GM23338 (cell line): ENCODE results near the gene ADGRF4. TPM values are rescaled to one million over a fixed set of nuclear protein-coding genes. Genes with fewer than 3 reads are reported as not detected.

Experiments used
- ATAC-seq: fragments of 200-7000 bp; cut with Tn5 transposase; 3 replicates; pipeline ENCODE4 v1.9.1; 2020
- DNase-seq: peaks from one replicate; pipeline ENCODE4 v3.0.0-alpha.2; 2015; ENCODE audit warnings: low spot score
- H2AFZ ChIP-seq: fragments of 200-600 bp; sonication (generic); 2 replicates; pipeline ENCODE4 v1.8.0; 2016; ENCODE audit warnings: antibody characterized with exemption, mild to moderate bottlenecking, moderate library complexity
- H3F3A ChIP-seq: fragments of 200-600 bp; sonication (generic); replicated peaks from 2 replicates; pipeline ENCODE4 v1.8.0; 2017; ENCODE audit warnings: antibody characterized with exemption, mixed run types, low read depth
- H3K27ac ChIP-seq: fragments of 200-600 bp; sonication (generic); 2 replicates; pipeline ENCODE4 v1.6.1; 2016; ENCODE audit warnings: low read depth
- H3K27me3 ChIP-seq: fragments of 200-600 bp; sonication (generic); 2 replicates; pipeline ENCODE4 v1.8.0; 2016; ENCODE audit warnings: mild to moderate bottlenecking, mixed run types, moderate library complexity; ENCODE audit not compliant: insufficient read depth
- H3K36me3 ChIP-seq: fragments of 200-600 bp; sonication (generic); 2 replicates; pipeline ENCODE4 v1.8.0; 2016; ENCODE audit warnings: mild to moderate bottlenecking; ENCODE audit not compliant: insufficient read depth
- H3K4me1 ChIP-seq: fragments of 200-600 bp; sonication (generic); 2 replicates; pipeline ENCODE4 v1.8.0; 2016; ENCODE audit warnings: mild to moderate bottlenecking, moderate library complexity; ENCODE audit not compliant: insufficient read depth
- H3K4me2 ChIP-seq: fragments of 200-600 bp; sonication (generic); 2 replicates; pipeline ENCODE4 v1.7.1; 2017; ENCODE audit warnings: mixed run types
- H3K4me3 ChIP-seq: fragments of 200-600 bp; sonication (generic); 2 replicates; pipeline ENCODE4 v1.6.1; 2016; ENCODE audit warnings: mixed run types
- H3K79me2 ChIP-seq: fragments of 200-600 bp; sonication (generic); replicated peaks from 2 replicates; pipeline ENCODE4 v1.8.0; 2017; ENCODE audit warnings: mild to moderate bottlenecking; ENCODE audit not compliant: insufficient read depth
- H3K9me2 ChIP-seq: fragments of 200-600 bp; sonication (generic); 2 replicates; pipeline ENCODE4 v1.8.0; 2017; ENCODE audit not compliant: insufficient read depth
- H4K20me1 ChIP-seq: fragments of 200-600 bp; sonication (generic); replicated peaks from 2 replicates; pipeline ENCODE4 v1.8.0; 2017; ENCODE audit warnings: mild to moderate bottlenecking; ENCODE audit not compliant: insufficient read depth
- H3K27ac Mint-ChIP-seq: 2 replicates; pipeline ENCODE4 v1.8.0; 2020; ENCODE audit warnings: inconsistent platforms, mild to moderate bottlenecking, moderate library complexity, mixed read lengths
- H3K27me3 Mint-ChIP-seq: 3 replicates; pipeline ENCODE4 v1.8.0; 2022; ENCODE audit warnings: low read depth, mild to moderate bottlenecking, moderate library complexity, mixed read lengths, inconsistent platforms; ENCODE audit not compliant: insufficient read depth, poor library complexity
- H3K36me3 Mint-ChIP-seq: 3 replicates; pipeline ENCODE4 v1.8.0; 2021; ENCODE audit warnings: low read depth, mild to moderate bottlenecking, inconsistent platforms, moderate library complexity, mixed read lengths
- H3K4me1 Mint-ChIP-seq: 3 replicates; pipeline ENCODE4 v1.8.0; 2020; ENCODE audit warnings: mild to moderate bottlenecking, inconsistent platforms, mixed read lengths
- H3K4me3 Mint-ChIP-seq: 3 replicates; pipeline ENCODE4 v1.8.0; 2021; ENCODE audit warnings: moderate library complexity, mild to moderate bottlenecking, inconsistent platforms, mixed read lengths
- H3K9me3 Mint-ChIP-seq: 3 replicates; pipeline ENCODE4 v1.8.0; 2020; ENCODE audit warnings: moderate library complexity, mild to moderate bottlenecking, inconsistent platforms, mixed read lengths
- CREB1 ChIP-seq: fragments of 250-450 bp; sonication (Bioruptor Pico); IDR thresholded peaks from 2 replicates; pipeline ENCODE4 v1.5.0; 2020; ENCODE audit warnings: low read depth, mild to moderate bottlenecking, moderate library complexity
- CTCF ChIP-seq, 2 experiments: fragments of 200-600 bp in 1 of 2; sonication (generic) in 1 of 2; conservative IDR thresholded peaks; 2 replicates each; pipeline versions ENCODE4 v1.5.1 to v1.6.1; 2016 to 2017; ENCODE audit warnings: antibody characterized with exemption in 2 of 2, low read depth in 2 of 2, mild to moderate bottlenecking in 2 of 2, moderate library complexity in 1 of 2
- ETS1 ChIP-seq: IDR thresholded peaks from 2 replicates; pipeline ENCODE4 v1.6.1; 2016; ENCODE audit warnings: antibody characterized with exemption
- EZH2 ChIP-seq: fragments of 200-600 bp; sonication (generic); IDR thresholded peaks from one replicate; pipeline ENCODE4 v1.8.0; 2017; ENCODE audit warnings: antibody characterized with exemption, mild to moderate bottlenecking, low read depth; ENCODE audit not compliant: unreplicated experiment
- EZH2phosphoT487 ChIP-seq: fragments of 200-600 bp; sonication (generic); IDR thresholded peaks from one replicate; pipeline ENCODE4 v1.8.1; 2018; ENCODE audit warnings: antibody characterized with exemption; ENCODE audit not compliant: unreplicated experiment
- JUNB ChIP-seq: IDR thresholded peaks from one replicate; pipeline ENCODE4 v1.6.1; 2016; ENCODE audit warnings: antibody characterized with exemption; ENCODE audit not compliant: unreplicated experiment
- NANOG ChIP-seq: IDR thresholded peaks from 2 replicates; pipeline ENCODE4 v1.6.1; 2016; ENCODE audit warnings: antibody characterized with exemption, borderline replicate concordance
- POLR2AphosphoS5 ChIP-seq: IDR thresholded peaks from 2 replicates; pipeline ENCODE4 v1.6.1; 2016; ENCODE audit warnings: antibody characterized with exemption, low read depth
- REST ChIP-seq: IDR thresholded peaks from one replicate; pipeline ENCODE4 v1.6.1; 2018; ENCODE audit warnings: antibody characterized with exemption; ENCODE audit not compliant: unreplicated experiment
- STAT1 ChIP-seq: IDR thresholded peaks from one replicate; pipeline ENCODE4 v1.6.1; 2016; ENCODE audit warnings: antibody characterized with exemption; ENCODE audit not compliant: unreplicated experiment
- ZNF114 ChIP-seq: fragments of 250-450 bp; sonication (Bioruptor Pico); IDR thresholded peaks from 2 replicates; pipeline ENCODE4 v1.5.0; 2020; ENCODE audit warnings: mild to moderate bottlenecking, moderate library complexity
- ZNF331 ChIP-seq: fragments of 250-450 bp; sonication (Bioruptor Pico); IDR thresholded peaks from 2 replicates; pipeline ENCODE4 v1.5.0; 2020; ENCODE audit warnings: low read depth, mild to moderate bottlenecking, moderate library complexity
- ZNF462 ChIP-seq: fragments of 250-450 bp; sonication (Bioruptor Pico); IDR thresholded peaks from 2 replicates; pipeline ENCODE4 v1.5.0; 2020; ENCODE audit warnings: mild to moderate bottlenecking, moderate library complexity
- polyA plus RNA-seq: library from polyadenylated mRNA; unstranded; fragments of >200 nt; fragmentation: Nextera tagmentation; extraction: Ambion mirVana; gene quantifications from 2 replicates; pipeline ENCODE4 v1.2.1, GENCODE V29; 2016
- total RNA-seq: library from RNA; depleted of rRNA; stranded (reverse); fragments of >200 nt; shearing (Covaris generic); gene quantifications from 2 replicates; pipeline ENCODE4 v1.2.3, GENCODE V29; 2014

Gene ADGRF4
- total and polyA plus RNA-seq, 2 experiments from 2014 or later, result not detected

- Histone ChIP-seq H3K4me2 (no peak overlapping the region), H4K20me1 (no peaks in the 10 kb centered on the region), H3K27ac (no peak overlapping the region), H3K9me2 (peaks cover 16% of the 10 kb centered on the region; the same call in 1 of the 2 replicates), H3K4me1 (peaks cover 16% of the 10 kb centered on the region), H3K79me2 (no peaks in the 10 kb centered on the region), H3K4me3 (no peak overlapping the region), H2AFZ (no peak overlapping the region), H3K36me3 (no peaks in the 10 kb centered on the region), H3K27me3 (no peaks in the 10 kb centered on the region), H3F3A (no peaks in the 10 kb centered on the region)
- Mint-ChIP-seq H3K4me3 (no peak overlapping the region), H3K9me3 (no peaks in the 10 kb centered on the region; the same call in 2 of the 3 replicates), H3K4me1 (peaks cover 5% of the 10 kb centered on the region; the same call in 1 of the 3 replicates), H3K27ac (no peak overlapping the region), H3K27me3 (no peaks in the 10 kb centered on the region), H3K36me3 (no peaks in the 10 kb centered on the region)
- no peak for ATAC-seq
- no peak for DNase-seq
- TF ChIP-seq CTCF (conservative IDR thresholded peaks at IDR 0.05; ENCODE audit: low read depth in 2 of 2) (no peak), NANOG (no peak), STAT1 (no peak), EZH2phosphoT487 (no peak), ZNF462 (CRISPR knock-in tag) (no peak), JUNB (no peak), POLR2AphosphoS5 (no peak), EZH2 (no peak), REST (no peak), ZNF114 (CRISPR knock-in tag) (no peak), ETS1 (no peak), CREB1 (CRISPR knock-in tag) (no peak), ZNF331 (CRISPR knock-in tag) (no peak)
Measured at GRCh38 chr6:47654255-47654654, 44.1 kb upstream of the ADGRF4 start.
